ENCODE results near the gene SNX15. TPM values are rescaled to one million over a fixed set of nuclear protein-coding genes. Genes with fewer than 3 reads are reported as not detected.

The SNX15 gene
- polyA plus RNA-seq, 1 experiment = 8.0 TPM

DNA sequence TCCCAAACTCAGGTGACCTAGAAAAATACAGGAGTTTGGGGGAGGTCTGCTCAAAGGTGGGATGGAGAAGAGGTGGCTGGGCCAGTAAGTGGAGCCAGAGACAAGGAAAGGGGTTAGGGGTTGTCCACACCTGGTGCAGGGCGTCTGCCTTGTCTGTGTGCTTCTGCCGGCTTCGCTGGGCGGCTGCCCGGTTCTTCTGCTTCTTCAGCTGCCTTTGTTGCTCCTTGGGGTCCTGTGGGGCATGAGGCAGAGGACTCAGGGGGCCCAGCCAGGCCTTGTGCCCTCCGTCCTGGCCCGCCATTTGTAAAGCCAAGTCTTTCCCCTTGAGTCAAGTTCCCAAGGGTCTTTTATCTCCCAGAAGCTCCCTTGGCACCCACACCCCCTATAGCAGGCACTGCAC, 32.9 kb upstream of the SNX15 start:
- no peak for DNase-seq (ENCODE audit: low read depth, low spot score)
- H3K4me3 ChIP-seq (ENCODE audit: low read depth, low read length) = no peak overlapping the region
- H3K9me3 ChIP-seq (ENCODE audit: control insufficient read depth, insufficient read depth, low read length) = no peaks in the 10 kb centered on the region; the same call in 1 of the 2 replicates
- no peak for TF ChIP-seq CTCF (IDR thresholded peaks at IDR 0.05; ENCODE audit: low read depth, low read length)
- no peak overlapping the region for H3K27ac ChIP-seq (ENCODE audit: low read depth, low read length)
- H3K27me3 ChIP-seq (ENCODE audit: control insufficient read depth, insufficient read depth, low read length) = no peaks in the 10 kb centered on the region
- CTCF ChIA-PET = no interaction called here
- POLR2A ChIA-PET = no interaction called here

- H3K4me3 ChIP-seq (ENCODE audit: low read depth, low read length) = peak overlapping the region; percentile 58
- H3K27ac ChIP-seq (ENCODE audit: low read depth, low read length) = no peak overlapping the region
- no peaks in the 10 kb centered on the region for H3K9me3 ChIP-seq (ENCODE audit: control insufficient read depth, insufficient read depth, low read length)
- H3K27me3 ChIP-seq (ENCODE audit: control insufficient read depth, insufficient read depth, low read length) = no peaks in the 10 kb centered on the region
- TF ChIP-seq CTCF (IDR thresholded peaks at IDR 0.05; ENCODE audit: low read depth, low read length) = no peak
- POLR2A ChIA-PET = no interaction called here
- no peak for DNase-seq (ENCODE audit: low read depth, low spot score)
- CTCF ChIA-PET = interaction anchor here (0.8 to 2.4 kb wide), 8 partner anchors 10 to 152 kb away, joined by 3 to 23 read pairs (median 4); partner anchors contain the start of genes ARL2, CDC42BPG and MAJIN
Measured at GRCh38 chr11:64996327-64996709, 30.9 kb upstream of the SNX15 start.

DNA sequence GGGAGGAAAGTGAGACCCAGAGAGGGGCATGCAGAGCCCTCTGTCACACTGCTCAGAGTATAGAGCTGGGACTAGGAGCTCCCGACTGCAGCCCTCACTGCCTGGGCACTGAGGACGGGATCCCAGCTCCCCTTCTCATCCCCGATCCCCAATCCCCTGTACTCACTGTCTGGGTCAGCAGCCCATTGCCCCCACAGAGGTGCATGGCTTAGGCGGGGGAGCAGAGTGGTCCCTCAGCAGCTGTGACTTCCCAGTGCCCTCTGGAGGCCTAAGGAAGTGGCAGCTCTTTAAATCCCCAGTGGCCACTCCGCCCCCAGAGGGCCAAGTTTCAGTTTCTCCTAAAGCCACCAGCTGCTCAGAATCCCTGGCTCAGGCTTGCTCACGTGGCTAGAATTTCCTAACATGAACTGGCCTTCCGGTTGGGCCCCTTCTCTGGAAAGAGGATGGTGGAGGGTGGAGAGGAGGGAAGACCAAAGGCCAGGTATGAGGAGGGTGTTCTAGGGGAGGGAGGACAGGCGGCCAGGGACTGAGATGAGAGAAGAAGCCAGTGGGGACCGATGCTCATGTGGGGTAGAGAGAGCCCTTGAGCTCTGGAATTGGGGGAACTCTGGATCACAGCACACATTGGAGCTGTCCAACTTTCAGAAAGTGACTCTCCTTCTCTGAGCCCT, 30.4 kb upstream of the SNX15 start, which contains the start of gene BATF2:
BATF2 (minus strand) TSS at position 262 of the 671 bp plus-strand sequence; CDS start at position 205, 57 bp downstream.
- POLR2A ChIA-PET = interaction anchor here (0.6 to 1.0 kb wide), 2 partner anchors 10 to 100 kb away, joined by 3 to 5 read pairs; no protein-coding TSS in a partner anchor
- TF ChIP-seq CTCF (IDR thresholded peaks at IDR 0.05; ENCODE audit: low read depth, low read length) = peak; percentile 58
- no peak for DNase-seq (ENCODE audit: low read depth, low spot score)
- Histone ChIP-seq H3K27ac (ENCODE audit: low read depth, low read length) (peak within 1 kb of the TSS; percentile 13), H3K27me3 (ENCODE audit: control insufficient read depth, insufficient read depth, low read length) (no peaks in the 10 kb centered on the region), H3K9me3 (ENCODE audit: control insufficient read depth, insufficient read depth, low read length) (no peaks in the 10 kb centered on the region), H3K4me3 (ENCODE audit: low read depth, low read length) (peak within 1 kb of the TSS; percentile 58)
- CTCF ChIA-PET = interaction anchor here (0.7 to 2.4 kb wide), 9 partner anchors 11 to 153 kb away, joined by 3 to 23 read pairs (median 4); partner anchors contain the start of genes ARL2, CDC42BPG and MAJIN

- Histone ChIP-seq H3K27me3 (ENCODE audit: control insufficient read depth, insufficient read depth, low read length) (no peaks in the 10 kb centered on the region), H3K9me3 (ENCODE audit: control insufficient read depth, insufficient read depth, low read length) (no peaks in the 10 kb centered on the region), H3K4me3 (ENCODE audit: low read depth, low read length) (no peak overlapping the region), H3K27ac (ENCODE audit: low read depth, low read length) (no peak overlapping the region)
- TF ChIP-seq CTCF (IDR thresholded peaks at IDR 0.05; ENCODE audit: low read depth, low read length) = no peak
- CTCF ChIA-PET = interaction anchor here (1.0 to 2.0 kb wide), 2 partner anchors 10 to 151 kb away, joined by 3 to 7 read pairs; no protein-coding TSS in a partner anchor
- DNase-seq (ENCODE audit: low read depth, low spot score) = no peak
- POLR2A ChIA-PET = no interaction called here
Measured at GRCh38 chr11:64998141-64998540, 29.1 kb upstream of the SNX15 start.

All from AG04450 (cell line).